HCT116 (cell line): ENCODE results near the gene CACNB3. TPM values are rescaled to one million over a fixed set of nuclear protein-coding genes. Genes with fewer than 3 reads are reported as not detected.

Experiments used
- ATAC-seq: fragments of 200-7000 bp; cut with Tn5 transposase; 2 replicates; pipeline ENCODE4 v1.9.1; 2020; ENCODE audit warnings: mild to moderate bottlenecking, moderate library complexity
- BruUV-seq: library from RNA; stranded (reverse); fragments of 400-500 nt; replicated peaks from 2 replicates; lab custom pipeline; 2021; lab: Mats Ljungman, UMichigan
- CTCF ChIA-PET: fragments of 300-600 bp; sonication (Branson Sonifier 250); formaldehyde crosslinking; loops from one replicate; lab custom pipeline; 2021; ENCODE audit warnings: antibody characterized with exemption; lab: Charles Lee
- POLR2A ChIA-PET: fragments of 300-600, 350-600 bp; sonication (Branson Sonifier 250); formaldehyde crosslinking; loops from one replicate; lab custom pipeline; 2021; ENCODE audit warnings: antibody characterized with exemption; lab: Charles Lee
- RAD21 ChIA-PET, 2 experiments: fragments of 300-600 bp; sonication (Branson Sonifier 250); formaldehyde crosslinking; loops; one replicate each; lab custom pipeline; 2023; ENCODE audit warnings: low total read pairs in 2 of 2; ENCODE audit not compliant: uncharacterized antibody in 2 of 2, unreplicated experiment in 2 of 2, low non-redundant PET in 1 of 2; lab: Charles Lee
- DNase-seq: peaks from one replicate; pipeline ENCODE4 v3.0.0-alpha.2; 2010; ENCODE audit warnings: low read depth, low spot score
- H2AFZ ChIP-seq: fragments of 200-600 bp; shearing (Covaris generic), sonication (generic); 2 replicates; pipeline ENCODE4 v1.6.1; 2017; ENCODE audit warnings: low read depth, mixed run types, mixed read lengths, antibody characterized with exemption, low read length; ENCODE audit not compliant: poor library complexity, severe bottlenecking
- H3K27ac ChIP-seq: 2 replicates; pipeline ENCODE4 v1.5.1; 2012; ENCODE audit warnings: low read depth, low read length
- H3K27me3 ChIP-seq: fragments of 200-600 bp; sonication (generic); 2 replicates; pipeline ENCODE4 v1.6.1; 2016; ENCODE audit warnings: mixed run types, low read length, mixed read lengths; ENCODE audit not compliant: insufficient read depth
- H3K36me3 ChIP-seq, 2 experiments: fragments of 200-500 bp in 1 of 2; fragments of 200-600 bp in 1 of 2; sonication (Bioruptor generic) in 1 of 2; sonication (generic) in 1 of 2; 2 replicates each; pipeline versions ENCODE4 v1.5.1 to v1.6.1; 2014 to 2016; ENCODE audit warnings: low read length in 2 of 2, inconsistent platforms in 1 of 2, mixed read lengths in 1 of 2, mixed run types in 1 of 2; ENCODE audit not compliant: insufficient read depth in 2 of 2, control insufficient read depth in 1 of 2
- H3K4me1 ChIP-seq, 2 experiments: fragments of 200-600 bp in 1 of 2; sonication (generic) in 1 of 2; 2 replicates each; pipeline versions ENCODE4 v1.5.1 to v1.6.1; 2012 to 2017; ENCODE audit warnings: low read length in 2 of 2, inconsistent platforms in 1 of 2, mild to moderate bottlenecking in 1 of 2, mixed read lengths in 1 of 2, mixed run types in 1 of 2, moderate library complexity in 1 of 2; ENCODE audit not compliant: insufficient read depth in 2 of 2, control insufficient read depth in 1 of 2
- H3K4me2 ChIP-seq: fragments of 200-600 bp; sonication (generic); 2 replicates; pipeline ENCODE4 v1.6.1; 2017; ENCODE audit warnings: mixed run types, low read length, mixed read lengths
- H3K4me3 ChIP-seq, 2 experiments: fragments of 200-600 bp in 1 of 2; sonication (generic) in 1 of 2; replicated peaks in 1 of 2; 2 replicates each; pipeline ENCODE4 v1.5.1; 2011 to 2016; ENCODE audit warnings: low read length in 2 of 2, control low read depth in 1 of 2, low read depth in 1 of 2, mild to moderate bottlenecking in 1 of 2, mixed read lengths in 1 of 2, mixed run types in 1 of 2
- H3K79me2 ChIP-seq: fragments of 200-600 bp; sonication (generic); 2 replicates; pipeline ENCODE4 v1.6.1; 2017; ENCODE audit warnings: mild to moderate bottlenecking, mixed run types, low read length, moderate library complexity, mixed read lengths; ENCODE audit not compliant: insufficient read depth
- H3K9ac ChIP-seq: fragments of 200-600 bp; sonication (generic); 2 replicates; pipeline ENCODE4 v1.6.1; 2016; ENCODE audit warnings: low read length, mixed read lengths
- H3K9me2 ChIP-seq: fragments of 200-600 bp; sonication (generic), shearing (Covaris generic); 2 replicates; pipeline ENCODE4 v1.6.1; 2017; ENCODE audit warnings: mixed run types, mild to moderate bottlenecking, moderate library complexity; ENCODE audit not compliant: insufficient read depth
- H3K9me3 ChIP-seq, 2 experiments: fragments of 200-500 bp in 1 of 2; fragments of 200-600 bp in 1 of 2; sonication (Bioruptor generic) in 1 of 2; sonication (generic) in 1 of 2; 2 replicates each; pipeline ENCODE4 v1.6.1; 2014 to 2017; ENCODE audit warnings: low read length in 2 of 2, mixed read lengths in 2 of 2, inconsistent platforms in 1 of 2, low read depth in 1 of 2, mild to moderate bottlenecking in 1 of 2, mixed run types in 1 of 2, moderate library complexity in 1 of 2; ENCODE audit not compliant: control insufficient read depth in 1 of 2, insufficient read depth in 1 of 2
- H4K20me1 ChIP-seq: fragments of 200-600 bp; sonication (generic), shearing (Covaris generic); 2 replicates; pipeline ENCODE4 v1.6.1; 2017; ENCODE audit warnings: mixed run types, mild to moderate bottlenecking, moderate library complexity; ENCODE audit not compliant: insufficient read depth
- CEBPB ChIP-seq: IDR thresholded peaks from 2 replicates; pipeline ENCODE4 v1.6.1; 2012; ENCODE audit warnings: low read depth
- CTCF ChIP-seq, 3 experiments: fragments of 200-600 bp in 1 of 3; sonication (generic) in 1 of 3; IDR thresholded peaks in 2 of 3; conservative IDR thresholded peaks in 1 of 3; 2 replicates each; pipeline ENCODE4 v1.5.1; 2012 to 2017; ENCODE audit warnings: low read depth in 2 of 3, low read length in 2 of 3, antibody characterized with exemption in 1 of 3, borderline replicate concordance in 1 of 3, control low read depth in 1 of 3, mild to moderate bottlenecking in 1 of 3, mixed read lengths in 1 of 3, mixed run types in 1 of 3, moderate library complexity in 1 of 3; ENCODE audit not compliant: insufficient read depth in 1 of 3
- EZH2phosphoT487 ChIP-seq: fragments of 200-600 bp; IDR thresholded peaks from 2 replicates; pipeline ENCODE4 v1.6.1; 2018; ENCODE audit warnings: antibody characterized with exemption, borderline replicate concordance
- FOSL1 ChIP-seq: IDR thresholded peaks from 2 replicates; pipeline ENCODE4 v1.6.1; 2012; ENCODE audit warnings: low read depth
- JUND ChIP-seq: IDR thresholded peaks from 2 replicates; pipeline ENCODE4 v1.6.1; 2012
- MAX ChIP-seq: IDR thresholded peaks from 2 replicates; pipeline ENCODE4 v1.6.1; 2012
- POLR2AphosphoS5 ChIP-seq: IDR thresholded peaks from 2 replicates; pipeline ENCODE4 v1.6.1; 2011; ENCODE audit warnings: mild to moderate bottlenecking, low read depth, low read length, moderate library complexity
- RAD21 ChIP-seq: IDR thresholded peaks from 2 replicates; pipeline ENCODE4 v1.6.1; 2012; ENCODE audit warnings: low read depth, mild to moderate bottlenecking
- REST ChIP-seq: IDR thresholded peaks from 2 replicates; pipeline ENCODE4 v1.6.1; 2012; ENCODE audit warnings: low read depth
- SP1 ChIP-seq: IDR thresholded peaks from 2 replicates; pipeline ENCODE4 v1.6.1; 2012; ENCODE audit warnings: low read depth
- SRF ChIP-seq: IDR thresholded peaks from 2 replicates; pipeline ENCODE4 v1.6.1; 2012; ENCODE audit warnings: low read depth
- TCF7L2 ChIP-seq: IDR thresholded peaks from 2 replicates; pipeline ENCODE4 v1.7.0; 2011; ENCODE audit warnings: borderline replicate concordance, inconsistent platforms; ENCODE audit not compliant: insufficient read depth, insufficient read length; ENCODE audit errors: extremely low read depth
- YY1 ChIP-seq: IDR thresholded peaks from 2 replicates; pipeline ENCODE4 v1.6.1; 2011; ENCODE audit warnings: low read length, low read depth, moderate library complexity, mild to moderate bottlenecking; ENCODE audit not compliant: insufficient replicate concordance; ENCODE audit errors: extremely low read depth
- intact Hi-C: fragments of 100-400 bp; cut with micrococcal nuclease; formaldehyde crosslinking; loops from 2 replicates; pipeline ENCODE4 v1.10.0; 2022
- total RNA-seq: library from RNA; stranded (reverse); gene quantifications from one replicate; pipeline ENCODE4 v1.2.1, GENCODE V29; 2021; ENCODE audit not compliant: unreplicated experiment

CACNB3 gene
- total RNA-seq, 1 experiment from 2014 or later = 22.0 TPM

- intact Hi-C loops = no loop called here
- POLR2A ChIA-PET = no interaction called here
- no TSS peak for BruUV-seq
These were observed 42.2 kb upstream of the CACNB3 start for GRCh38 chr12:48775991-48776649.

More at GRCh38 chr12:48775991-48776649, 42.2 kb upstream of the CACNB3 start:
- peaks cover under 1 to 10% of the 10 kb centered on the region in 2 experiments; a peak in 3 of 4 replicates for H3K4me1 ChIP-seq
- H3K27me3 ChIP-seq = no peaks in the 10 kb centered on the region
- no peak for DNase-seq
- ChIA-PET CTCF (no interaction called here), RAD21 (no interaction called here)
- TF ChIP-seq TCF7L2 (no peak), RAD21 (no peak), SRF (no peak), FOSL1 (no peak), CEBPB (no peak), JUND (no peak), EZH2phosphoT487 (no peak), REST (no peak), CTCF (IDR thresholded peaks at IDR 0.05 in 2 of 3, conservative IDR thresholded peaks at IDR 0.05 in 1 of 3; ENCODE audit: borderline replicate concordance in 1 of 3, insufficient read depth in 1 of 3, low read depth in 2 of 3, low read length in 2 of 3) (no peak), SP1 (no peak), MAX (no peak), POLR2AphosphoS5 (no peak), YY1 (no peak)
- no peak overlapping the region for H2AFZ ChIP-seq
- H3K9ac ChIP-seq = no peak overlapping the region
- no peaks in the 10 kb centered on the region for H3K79me2 ChIP-seq
- peaks cover 14 to 18% of the 10 kb centered on the region in 2 experiments; a peak in 3 of 4 replicates for H3K36me3 ChIP-seq
- H3K9me3 ChIP-seq = no peaks in the 10 kb centered on the region
- H3K4me2 ChIP-seq = no peak overlapping the region
- no peaks in the 10 kb centered on the region for H3K9me2 ChIP-seq
- ATAC-seq = no peak
- H3K27ac ChIP-seq = no peak overlapping the region
- H4K20me1 ChIP-seq = no peaks in the 10 kb centered on the region
- no peak overlapping the region for H3K4me3 ChIP-seq
